ENCODE measurements around the gene ACTA1.
"Not testable (repeated sequence)": the region's sequence is repeated elsewhere in the genome, so short reads cannot be mapped to it uniquely, and the experiment has no call there.

The ACTA1 gene

GRCh38 chr1:229440851-229441537 lies 7.1 kb upstream of the ACTA1 start:
- DNase-seq (ENCODE audit: low spot score) = no peak

GRCh38 chr1:229438021-229438420 lies 4.1 kb upstream of the ACTA1 start:
- DNase-seq (ENCODE audit: low spot score) = no peak

- DNase-seq (ENCODE audit: low spot score) = no peak
Measured at GRCh38 chr1:229437443-229437842, 3.5 kb upstream of the ACTA1 start.

- no peak for DNase-seq (ENCODE audit: low spot score)
Measured at GRCh38 chr1:229436201-229436600, 2.3 kb upstream of the ACTA1 start.

GRCh38 chr1:229434641-229435051 lies 752 bp upstream of the ACTA1 start:
- no peak for DNase-seq (ENCODE audit: low spot score)

GRCh38 chr1:229433364-229434004 lies 410 bp downstream of the ACTA1 start:
- DNase-seq (ENCODE audit: low spot score) = no peak

GRCh38 chr1:229432905-229433304 lies 989 bp downstream of the ACTA1 start:
- DNase-seq (ENCODE audit: low spot score) = no peak

GRCh38 chr1:229432116-229432461 lies 1.8 kb downstream of the ACTA1 start:
- DNase-seq (ENCODE audit: low spot score) = no peak

- no peak for DNase-seq (ENCODE audit: low spot score)
Measured at GRCh38 chr1:229431284-229432115, 2.4 kb downstream of the ACTA1 start.

GRCh38 chr1:229430761-229431283 lies 3.1 kb downstream of the ACTA1 start:
- peak; percentile 16 for DNase-seq (ENCODE audit: low spot score)

- no peak for DNase-seq (ENCODE audit: low spot score)
Measured at GRCh38 chr1:229428256-229428655, 5.6 kb downstream of the ACTA1 start.

GRCh38 chr1:229427572-229427971 lies 6.3 kb downstream of the ACTA1 start:
- no peak for DNase-seq (ENCODE audit: low spot score)

GRCh38 chr1:229425564-229426159 lies 8.2 kb downstream of the ACTA1 start:
- DNase-seq (ENCODE audit: low spot score) = no peak

- DNase-seq (ENCODE audit: low spot score) = no peak
Measured at GRCh38 chr1:229420765-229421164, 13.1 kb downstream of the ACTA1 start.

GRCh38 chr1:229420224-229420623 lies 13.7 kb downstream of the ACTA1 start:
- no peak for DNase-seq (ENCODE audit: low spot score)

GRCh38 chr1:229418586-229418985 lies 15.3 kb downstream of the ACTA1 start:
- not testable (repeated sequence) for DNase-seq (ENCODE audit: low spot score)

GRCh38 chr1:229412810-229413209 lies 21.1 kb downstream of the ACTA1 start:
- not testable (repeated sequence) for DNase-seq (ENCODE audit: low spot score)

- DNase-seq (ENCODE audit: low spot score) = no peak
Measured at GRCh38 chr1:229412056-229412455, 21.8 kb downstream of the ACTA1 start.

GRCh38 chr1:229411434-229412055 lies 22.3 kb downstream of the ACTA1 start:
- no peak for DNase-seq (ENCODE audit: low spot score)

- DNase-seq (ENCODE audit: low spot score) = peak; percentile 31
Measured at GRCh38 chr1:229410692-229411433, 23.0 kb downstream of the ACTA1 start.

- no peak for DNase-seq (ENCODE audit: low spot score)
Measured at GRCh38 chr1:229410370-229410691, 23.6 kb downstream of the ACTA1 start.

Data from LoVo (cell line).